ENCODE measurements around the gene KRTAP2-1. TPM values are rescaled to one million over a fixed set of nuclear protein-coding genes. Genes with fewer than 3 reads are reported as not detected.
"Not testable (repeated sequence)": the region's sequence is repeated elsewhere in the genome, so short reads cannot be mapped to it uniquely, and the experiment has no call there.

The KRTAP2-1 gene
- total RNA-seq, 1 experiment from 2014 or later: not detected

- POLR2A ChIA-PET: no interaction called here
- DNase-seq: no peak
- intact Hi-C loops (cut with micrococcal nuclease; ENCODE audit: unreplicated experiment): no loop called here
Observed at GRCh38 chr17:41037853-41038350, 9.2 kb downstream of the KRTAP2-1 start.

GRCh38 chr17:41034346-41034935 is 12.7 kb downstream of the KRTAP2-1 start, which contains the start of gene KRTAP1-3:
Gene KRTAP1-3 (minus strand): TSS chr17:41034874. CDS start chr17:41034821, 53 bp downstream.
- CTCF ChIA-PET; H3K4me3 ChIP-seq (ENCODE audit: low read depth, low read length); H3K4me3 Mint-ChIP-seq (ENCODE audit: unreplicated experiment); H3K4me1 Mint-ChIP-seq (ENCODE audit: low read depth, unreplicated experiment); DNase-seq; H3K4me1 ChIP-seq; H3K9me3 ChIP-seq; H3K36me3 ChIP-seq (ENCODE audit: control insufficient read depth, insufficient read depth, low read length); H3K27me3 Mint-ChIP-seq (ENCODE audit: insufficient read depth, unreplicated experiment); H3K27me3 ChIP-seq (replicated peaks; ENCODE audit: control insufficient read depth, insufficient read depth, low read length); H3K9me3 Mint-ChIP-seq (ENCODE audit: unreplicated experiment); BruUV-seq (replicated peaks); H3K27ac Mint-ChIP-seq (ENCODE audit: unreplicated experiment); H3K36me3 Mint-ChIP-seq (ENCODE audit: insufficient read depth, unreplicated experiment); intact Hi-C loops (cut with micrococcal nuclease; ENCODE audit: unreplicated experiment); POLR2A ChIA-PET: not testable (repeated sequence)

More at GRCh38 chr17:41037853-41038350, 9.2 kb downstream of the KRTAP2-1 start:
- no peak overlapping the region for H3K27ac Mint-ChIP-seq (ENCODE audit: unreplicated experiment)
- no TSS peak for BruUV-seq (replicated peaks)
- no peak overlapping the region for H3K4me3 Mint-ChIP-seq (ENCODE audit: unreplicated experiment)
- no peaks in the 10 kb centered on the region for H3K9me3 ChIP-seq
- no peaks in the 10 kb centered on the region for H3K36me3 Mint-ChIP-seq (ENCODE audit: insufficient read depth, unreplicated experiment)
- H3K27me3 ChIP-seq (replicated peaks; ENCODE audit: control insufficient read depth, insufficient read depth, low read length): no peaks in the 10 kb centered on the region
- no peaks in the 10 kb centered on the region for H3K27me3 Mint-ChIP-seq (ENCODE audit: insufficient read depth, unreplicated experiment)
- peaks cover 8% of the 10 kb centered on the region for H3K4me1 Mint-ChIP-seq (ENCODE audit: low read depth, unreplicated experiment)
- H3K36me3 ChIP-seq (ENCODE audit: control insufficient read depth, insufficient read depth, low read length): no peaks in the 10 kb centered on the region
- H3K4me3 ChIP-seq (ENCODE audit: low read depth, low read length): no peak overlapping the region
- CTCF ChIA-PET: no interaction called here
- TF ChIP-seq CTCF (IDR thresholded peaks at IDR 0.05; ENCODE audit: insufficient read depth in 1 of 2, low read depth in 1 of 2, low read length in 1 of 2, severe bottlenecking in 1 of 2, unreplicated experiment in 1 of 2): no peak
- H3K4me1 ChIP-seq: 0 out of 2 replicates have a peak, but pooled peaks cover 3% of the 10 kb centered on the region
- peaks cover 9% of the 10 kb centered on the region for H3K9me3 Mint-ChIP-seq (ENCODE audit: unreplicated experiment)

- H3K4me3 ChIP-seq (ENCODE audit: low read depth, low read length): no peak within 1 kb of the TSS
- Mint-ChIP-seq H3K4me3 (ENCODE audit: unreplicated experiment) (no peak within 1 kb of the TSS), H3K9me3 (ENCODE audit: unreplicated experiment) (no peaks in the 10 kb centered on the region), H3K27ac (ENCODE audit: unreplicated experiment) (no peak within 1 kb of the TSS), H3K36me3 (ENCODE audit: insufficient read depth, unreplicated experiment) (no peaks in the 10 kb centered on the region), H3K27me3 (ENCODE audit: insufficient read depth, unreplicated experiment) (no peaks in the 10 kb centered on the region), H3K4me1 (ENCODE audit: low read depth, unreplicated experiment) (peaks cover under 1% of the 10 kb centered on the region)
- POLR2A ChIA-PET: no interaction called here
- no peak for TF ChIP-seq CTCF (IDR thresholded peaks at IDR 0.05; ENCODE audit: insufficient read depth in 1 of 2, low read depth in 1 of 2, low read length in 1 of 2, severe bottlenecking in 1 of 2, unreplicated experiment in 1 of 2)
- H3K4me1 ChIP-seq: no peaks in the 10 kb centered on the region
- no peak for DNase-seq
- CTCF ChIA-PET: no interaction called here
- BruUV-seq (replicated peaks): no TSS peak
- intact Hi-C loops (cut with micrococcal nuclease; ENCODE audit: unreplicated experiment): no loop called here
- H3K27me3 ChIP-seq (replicated peaks; ENCODE audit: control insufficient read depth, insufficient read depth, low read length): no peaks in the 10 kb centered on the region
- H3K36me3 ChIP-seq (ENCODE audit: control insufficient read depth, insufficient read depth, low read length): no peaks in the 10 kb centered on the region
- H3K9me3 ChIP-seq: no peaks in the 10 kb centered on the region
Observed at GRCh38 chr17:41029633-41030245, 17.4 kb downstream of the KRTAP2-1 start, which contains the start of gene KRTAP1-4. Gene KRTAP1-4 (minus strand): TSS chr17:41030195. CDS start chr17:41030078, 117 bp downstream.
